ENCODE measurements around the gene CCDC97. TPM values are rescaled to one million over a fixed set of nuclear protein-coding genes. Genes with fewer than 3 reads are reported as not detected.

The CCDC97 gene
- polyA plus RNA-seq, 1 donor from 2014 or later, result 4.9 TPM

- Histone ChIP-seq H4K20me1 (ENCODE audit: insufficient read depth) (no peaks in the 10 kb centered on the region), H3K27me3 (ENCODE audit: insufficient read depth, low read depth, low read length) (no peaks in the 10 kb centered on the region), H3K9me3 (ENCODE audit: low read length) (no peaks in the 10 kb centered on the region), H3F3A (ENCODE audit: insufficient read depth, low read length, poor library complexity, severe bottlenecking) (no peaks in the 10 kb centered on the region), H3K9ac (ENCODE audit: low read length) (no peak overlapping the region), H3K9me2 (ENCODE audit: insufficient read depth, low read length) (no peaks in the 10 kb centered on the region), H3K79me2 (replicated peaks; ENCODE audit: insufficient read depth, low read length) (no peaks in the 10 kb centered on the region), H3K36me3 (ENCODE audit: insufficient read depth, low read length) (no peaks in the 10 kb centered on the region), H3K4me2 (ENCODE audit: low read length) (no peak overlapping the region), H2AFZ (ENCODE audit: low read depth, low read length) (no peak overlapping the region), H3K27ac (ENCODE audit: low read length) (no peak overlapping the region), H3K4me3 (ENCODE audit: low read length) (no peak overlapping the region)
- TF ChIP-seq, protein P1, sequence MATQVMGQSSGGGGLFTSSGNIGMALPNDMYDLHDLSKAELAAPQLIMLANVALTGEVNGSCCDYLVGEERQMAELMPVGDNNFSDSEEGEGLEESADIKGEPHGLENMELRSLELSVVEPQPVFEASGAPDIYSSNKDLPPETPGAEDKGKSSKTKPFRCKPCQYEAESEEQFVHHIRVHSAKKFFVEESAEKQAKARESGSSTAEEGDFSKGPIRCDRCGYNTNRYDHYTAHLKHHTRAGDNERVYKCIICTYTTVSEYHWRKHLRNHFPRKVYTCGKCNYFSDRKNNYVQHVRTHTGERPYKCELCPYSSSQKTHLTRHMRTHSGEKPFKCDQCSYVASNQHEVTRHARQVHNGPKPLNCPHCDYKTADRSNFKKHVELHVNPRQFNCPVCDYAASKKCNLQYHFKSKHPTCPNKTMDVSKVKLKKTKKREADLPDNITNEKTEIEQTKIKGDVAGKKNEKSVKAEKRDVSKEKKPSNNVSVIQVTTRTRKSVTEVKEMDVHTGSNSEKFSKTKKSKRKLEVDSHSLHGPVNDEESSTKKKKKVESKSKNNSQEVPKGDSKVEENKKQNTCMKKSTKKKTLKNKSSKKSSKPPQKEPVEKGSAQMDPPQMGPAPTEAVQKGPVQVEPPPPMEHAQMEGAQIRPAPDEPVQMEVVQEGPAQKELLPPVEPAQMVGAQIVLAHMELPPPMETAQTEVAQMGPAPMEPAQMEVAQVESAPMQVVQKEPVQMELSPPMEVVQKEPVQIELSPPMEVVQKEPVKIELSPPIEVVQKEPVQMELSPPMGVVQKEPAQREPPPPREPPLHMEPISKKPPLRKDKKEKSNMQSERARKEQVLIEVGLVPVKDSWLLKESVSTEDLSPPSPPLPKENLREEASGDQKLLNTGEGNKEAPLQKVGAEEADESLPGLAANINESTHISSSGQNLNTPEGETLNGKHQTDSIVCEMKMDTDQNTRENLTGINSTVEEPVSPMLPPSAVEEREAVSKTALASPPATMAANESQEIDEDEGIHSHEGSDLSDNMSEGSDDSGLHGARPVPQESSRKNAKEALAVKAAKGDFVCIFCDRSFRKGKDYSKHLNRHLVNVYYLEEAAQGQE (IDR thresholded peaks at IDR 0.05; ENCODE audit: borderline replicate concordance), result no peak
- no peak for TF ChIP-seq POLR2AphosphoS5 (IDR thresholded peaks at IDR 0.05)
- no peak for TF ChIP-seq SMC3 (conservative IDR thresholded peaks at IDR 0.05; ENCODE audit: poor library complexity)
Observed at GRCh38 chr19:41324231-41324702, 14.3 kb downstream of the CCDC97 start.

- Histone ChIP-seq H3K9ac (ENCODE audit: low read length) (peak overlapping the region; percentile 54), H3K9me2 (ENCODE audit: insufficient read depth, low read length) (no peaks in the 10 kb centered on the region), H4K20me1 (ENCODE audit: insufficient read depth) (no peaks in the 10 kb centered on the region), H3K4me2 (ENCODE audit: low read length) (peak overlapping the region; percentile 25), H3K9me3 (ENCODE audit: low read length) (no peaks in the 10 kb centered on the region), H3K27me3 (ENCODE audit: insufficient read depth, low read depth, low read length) (no peaks in the 10 kb centered on the region), H2AFZ (ENCODE audit: low read depth, low read length) (peak overlapping the region; percentile 14), H3K4me3 (ENCODE audit: low read length) (peak overlapping the region; percentile 59), H3F3A (ENCODE audit: insufficient read depth, low read length, poor library complexity, severe bottlenecking) (no peaks in the 10 kb centered on the region), H3K36me3 (ENCODE audit: insufficient read depth, low read length) (no peaks in the 10 kb centered on the region), H3K79me2 (replicated peaks; ENCODE audit: insufficient read depth, low read length) (no peaks in the 10 kb centered on the region), H3K27ac (ENCODE audit: low read length) (no peak overlapping the region)
- TF ChIP-seq RAD21 (conservative IDR thresholded peaks at IDR 0.05), result no peak
- no peak for TF ChIP-seq EP300 (conservative IDR thresholded peaks at IDR 0.05; ENCODE audit: poor library complexity, severe bottlenecking)
- TF ChIP-seq SMC3 (conservative IDR thresholded peaks at IDR 0.05; ENCODE audit: poor library complexity), result no peak
- TF ChIP-seq, protein P1 (IDR thresholded peaks at IDR 0.05; ENCODE audit: borderline replicate concordance), result no peak
- TF ChIP-seq POLR2AphosphoS5 (IDR thresholded peaks at IDR 0.05), result no peak
- no peak for TF ChIP-seq TAF1 (IDR thresholded peaks at IDR 0.05; ENCODE audit: low read depth)
- TF ChIP-seq, protein P2, sequence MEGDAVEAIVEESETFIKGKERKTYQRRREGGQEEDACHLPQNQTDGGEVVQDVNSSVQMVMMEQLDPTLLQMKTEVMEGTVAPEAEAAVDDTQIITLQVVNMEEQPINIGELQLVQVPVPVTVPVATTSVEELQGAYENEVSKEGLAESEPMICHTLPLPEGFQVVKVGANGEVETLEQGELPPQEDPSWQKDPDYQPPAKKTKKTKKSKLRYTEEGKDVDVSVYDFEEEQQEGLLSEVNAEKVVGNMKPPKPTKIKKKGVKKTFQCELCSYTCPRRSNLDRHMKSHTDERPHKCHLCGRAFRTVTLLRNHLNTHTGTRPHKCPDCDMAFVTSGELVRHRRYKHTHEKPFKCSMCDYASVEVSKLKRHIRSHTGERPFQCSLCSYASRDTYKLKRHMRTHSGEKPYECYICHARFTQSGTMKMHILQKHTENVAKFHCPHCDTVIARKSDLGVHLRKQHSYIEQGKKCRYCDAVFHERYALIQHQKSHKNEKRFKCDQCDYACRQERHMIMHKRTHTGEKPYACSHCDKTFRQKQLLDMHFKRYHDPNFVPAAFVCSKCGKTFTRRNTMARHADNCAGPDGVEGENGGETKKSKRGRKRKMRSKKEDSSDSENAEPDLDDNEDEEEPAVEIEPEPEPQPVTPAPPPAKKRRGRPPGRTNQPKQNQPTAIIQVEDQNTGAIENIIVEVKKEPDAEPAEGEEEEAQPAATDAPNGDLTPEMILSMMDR (IDR thresholded peaks at IDR 0.05; ENCODE audit: poor library complexity, severe bottlenecking), result no peak
- TF ChIP-seq MXI1 (conservative IDR thresholded peaks at IDR 0.05; ENCODE audit: poor library complexity, severe bottlenecking), result no peak
- TF ChIP-seq EZH2 (IDR thresholded peaks at IDR 0.05; ENCODE audit: borderline replicate concordance, insufficient read depth, low read length, poor library complexity, severe bottlenecking), result no peak
Observed at GRCh38 chr19:41324921-41325639, 15.1 kb downstream of the CCDC97 start.

Data from neural cell (in vitro differentiated cells).